Stomach (tissue), 4 donors: ENCODE data around the gene ZNF423.

Experiments used
- CTCF ChIP-seq, 7 experiments: fragments of 450-650 bp in 4 of 7; fragments of 200-600 bp in 3 of 7; sonication (generic) in 3 of 7; IDR thresholded peaks; one replicate each; pipeline ENCODE4 v1.5.1; 2016 to 2019; ENCODE audit warnings: antibody characterized with exemption in 7 of 7, control low read depth in 2 of 7, mild to moderate bottlenecking in 1 of 7
- POLR2A ChIP-seq, 4 donors: fragments of 450-650 bp; IDR thresholded peaks; one replicate each; pipeline ENCODE4 v1.6.1; 2016; ENCODE audit warnings: antibody characterized with exemption in 4 of 4, control low read depth in 2 of 4, mild to moderate bottlenecking in 1 of 4, moderate library complexity in 1 of 4
- POLR2AphosphoS5 ChIP-seq, 3 donors: sonication (generic); formaldehyde crosslinking; IDR thresholded peaks; one replicate each; pipeline ENCODE4 v1.6.1; 2016; ENCODE audit warnings: antibody characterized with exemption in 3 of 3

GRCh38 chr16:49594153-49594552, 261.8 kb downstream of the ZNF423 start:
- TF ChIP-seq CTCF (IDR thresholded peaks at IDR 0.05) = no peak
- no peak for TF ChIP-seq POLR2A (IDR thresholded peaks at IDR 0.05)
- TF ChIP-seq POLR2AphosphoS5 (IDR thresholded peaks at IDR 0.05) = no peak
